Small intestine (tissue), 16 donors: ENCODE results near the gene RLN3. TPM values are rescaled to one million over a fixed set of nuclear protein-coding genes. Genes with fewer than 3 reads are reported as not detected.

Experiments
- DNase-seq, 2 donors: peaks; one replicate each; pipeline versions ENCODE4 v3.0.0 to v3.0.0-alpha.2; 2013
- FAIRE-seq: peaks from 2 replicates; lab custom pipeline; 2012; peaks lifted over from hg19 to GRCh38; lab: Jason Lieb, UNC
- H3K27ac ChIP-seq, 3 donors: one replicate each; pipeline ENCODE4 v1.5.1; 2013; ENCODE audit warnings: low read length in 2 of 3, mild to moderate bottlenecking in 2 of 3, control low read depth in 1 of 3, inconsistent platforms in 1 of 3, low read depth in 1 of 3, moderate library complexity in 1 of 3
- H3K27me3 ChIP-seq, 3 donors: one replicate each; pipeline ENCODE4 v1.6.1; 2013; ENCODE audit warnings: low read length in 3 of 3, inconsistent platforms in 1 of 3; ENCODE audit not compliant: control insufficient read depth in 3 of 3, insufficient read depth in 3 of 3
- H3K36me3 ChIP-seq, 3 donors: one replicate each; pipeline ENCODE4 v1.6.1; 2013; ENCODE audit warnings: low read length in 3 of 3, inconsistent platforms in 1 of 3, low read depth in 1 of 3, mild to moderate bottlenecking in 1 of 3, moderate library complexity in 1 of 3; ENCODE audit not compliant: control insufficient read depth in 3 of 3, insufficient read depth in 2 of 3
- H3K4me1 ChIP-seq, 3 donors: one replicate each; pipeline ENCODE4 v1.6.1; 2013; ENCODE audit warnings: low read length in 2 of 3, inconsistent platforms in 1 of 3, low read depth in 1 of 3, mild to moderate bottlenecking in 1 of 3, moderate library complexity in 1 of 3; ENCODE audit not compliant: control insufficient read depth in 3 of 3, insufficient read depth in 2 of 3
- H3K4me3 ChIP-seq, 3 donors: one replicate each; pipeline ENCODE4 v1.5.1; 2013; ENCODE audit warnings: low read length in 3 of 3, control low read depth in 1 of 3, inconsistent platforms in 1 of 3, low read depth in 1 of 3, mild to moderate bottlenecking in 1 of 3, moderate library complexity in 1 of 3
- H3K9me3 ChIP-seq, 2 donors: one replicate each; pipeline ENCODE4 v1.6.1; 2013; ENCODE audit warnings: low read depth in 1 of 2, low read length in 1 of 2; ENCODE audit not compliant: control insufficient read depth in 2 of 2, insufficient read depth in 1 of 2
- WGBS, 3 donors: extraction: QIAGEN DNeasy Blood & Tissue Kit; methylation state at CpG; one replicate each; pipeline ENCODE4 v1.1.7; 2013; 5-methylcytosine and 5-hydroxymethylcytosine counted together
- long read RNA-seq, 10 donors: transcript quantifications; one replicate each; lab custom pipeline, GENCODE V29; 2026
- polyA plus RNA-seq, 4 donors: library from polyadenylated mRNA; stranded (reverse) in 3 of 4; unstranded in 1 of 4; fragments of 200-250 nt in 3 of 4; fragments of 120-200 nt in 1 of 4; gene quantifications; one replicate each; pipeline versions ENCODE4 v1.2.1 to v1.2.3, GENCODE V29; 2013
- donor health status: healthy with polysubstance abuse.
- donor health status: control.
- donor health status: control.
- donor health status: Bipolar disorder and iron deficiency.
- donor health status: healthy.

Gene RLN3, protein sequence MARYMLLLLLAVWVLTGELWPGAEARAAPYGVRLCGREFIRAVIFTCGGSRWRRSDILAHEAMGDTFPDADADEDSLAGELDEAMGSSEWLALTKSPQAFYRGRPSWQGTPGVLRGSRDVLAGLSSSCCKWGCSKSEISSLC
- polyA plus RNA-seq = under 1 TPM in 1 of 4 donors, not detected in 3; 0.68 TPM
- long read RNA-seq, donor 1 = 0 reads
- long read RNA-seq, donor 2 = 0 reads
- long read RNA-seq, donor 3 = 0 reads
- long read RNA-seq, donor 4 = 0 reads
- long read RNA-seq, donor 5 = 0 reads
- long read RNA-seq, donor 6 = 0 reads
- long read RNA-seq, donor 7 = 0 reads
- long read RNA-seq, donor 8 = 0 reads
- long read RNA-seq, donor 9 = 0 reads
- long read RNA-seq, donor 10 = 0 reads

GRCh38 chr19:14027856-14028450, at the start of gene RLN3:
TSS of gene RLN3 (plus strand) at chr19:14028148. CDS start at chr19:14028205, 57 bp downstream.
- DNase-seq = no peak
- no peak within 1 kb of the TSS for H3K27ac ChIP-seq
- H3K4me3 ChIP-seq = no peak within 1 kb of the TSS
- H3K9me3 ChIP-seq = no peaks in the 10 kb centered on the region
- peaks cover 0 to 10% (median 0%) of the 10 kb centered on the region in 3 donors for H3K4me1 ChIP-seq
- no peaks in the 10 kb centered on the region for H3K36me3 ChIP-seq
- WGBS, 3 donors = 71 to 77% (median 76%) methylated on average over 24 of the region's 24 CpGs
- FAIRE-seq = no peak
- peaks cover 0 to 13% (median 0%) of the 10 kb centered on the region in 3 donors for H3K27me3 ChIP-seq

GRCh38 chr19:13978351-13979243, 49.4 kb upstream of the RLN3 start:
- Histone ChIP-seq H3K36me3 (peaks cover 2 to 70% (median 6%) of the 10 kb centered on the region in 3 donors), H3K27ac (peak overlapping the region; percentile 8 to 68 (median 64)), H3K9me3 (no peaks in the 10 kb centered on the region), H3K27me3 (no peaks in the 10 kb centered on the region), H3K4me3 (peak overlapping the region in 2 of 3 donors; percentile 43 to 51), H3K4me1 (peaks cover 0 to 26% (median 0%) of the 10 kb centered on the region in 3 donors)
- DNase-seq (peak; percentile 45 to 96), FAIRE-seq (no peak)
- 7 to 16% (median 12%) methylated on average over 30 to 74 of the region's 74 CpGs for WGBS, 3 donors

DNA sequence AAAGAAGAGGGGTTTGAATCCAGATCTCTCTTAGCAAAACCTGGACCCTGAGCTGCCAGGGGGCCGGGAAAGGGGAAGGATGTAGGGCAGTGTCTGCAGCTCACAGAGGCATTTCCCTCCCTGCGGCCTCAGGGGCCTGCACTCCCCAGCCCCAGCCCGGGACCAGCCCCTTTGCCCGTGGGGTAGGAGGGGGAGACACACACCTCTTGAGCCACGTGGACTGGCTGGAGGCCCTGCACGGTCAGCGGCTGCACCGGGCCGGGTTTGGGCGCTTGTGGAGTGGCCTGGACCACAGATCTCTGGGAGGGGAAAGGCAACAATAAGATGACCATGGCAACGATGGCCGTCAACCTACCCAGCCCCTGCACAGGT, 48.7 kb upstream of the RLN3 start:
- peak overlapping the region in 2 of 3 donors; percentile 43 to 51 for H3K4me3 ChIP-seq
- H3K4me1 ChIP-seq = peaks cover 0 to 25% (median 0%) of the 10 kb centered on the region in 3 donors
- peak overlapping the region in 2 of 3 donors; percentile 8 to 68 for H3K27ac ChIP-seq
- no peaks in the 10 kb centered on the region for H3K27me3 ChIP-seq
- FAIRE-seq (no peak), DNase-seq (peak in 1 of 2 donors; percentile 72)
- no peaks in the 10 kb centered on the region for H3K9me3 ChIP-seq
- peaks cover 2 to 69% (median 6%) of the 10 kb centered on the region in 3 donors for H3K36me3 ChIP-seq
- 23 to 39% (median 31%) methylated on average over 10 to 12 of the region's 12 CpGs for whole genome bisulfite sequencing, 3 donors

DNA sequence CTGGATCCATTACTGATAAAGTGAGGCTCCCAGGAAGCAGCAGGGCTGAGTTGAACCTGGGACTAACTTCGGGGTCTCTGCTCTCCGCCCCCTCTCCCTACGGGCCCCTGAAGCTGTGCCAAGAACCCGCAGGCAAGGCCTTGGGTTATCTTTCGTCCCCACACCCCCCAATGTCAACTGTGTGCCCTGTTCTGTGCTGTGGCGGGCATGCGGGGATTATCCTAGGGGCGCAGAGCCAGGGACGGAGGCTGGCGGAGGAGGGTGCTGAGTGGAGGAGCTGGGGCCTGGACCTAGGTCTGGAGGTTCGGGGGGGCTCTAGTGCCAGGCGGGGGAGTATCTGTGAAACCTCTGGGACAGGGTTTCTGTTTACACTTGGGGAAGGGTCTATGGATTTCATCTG, 48.3 kb upstream of the RLN3 start:
- 61 to 79% (median 76%) methylated on average over 9 to 12 of the region's 12 CpGs for WGBS, 3 donors
- Histone ChIP-seq H3K36me3 (peaks cover 2 to 72% (median 6%) of the 10 kb centered on the region in 3 donors), H3K27ac (peak overlapping the region in 1 of 3 donors; percentile 68), H3K27me3 (no peaks in the 10 kb centered on the region), H3K9me3 (no peaks in the 10 kb centered on the region), H3K4me1 (peaks cover 0 to 21% (median 0%) of the 10 kb centered on the region in 3 donors), H3K4me3 (no peak overlapping the region)
- DNase-seq (no peak), FAIRE-seq (no peak)

- H3K27ac ChIP-seq = no peak overlapping the region
- peaks cover 2 to 75% (median 6%) of the 10 kb centered on the region in 3 donors for H3K36me3 ChIP-seq
- peaks cover 0 to 22% (median 0%) of the 10 kb centered on the region in 3 donors for H3K4me1 ChIP-seq
- no peaks in the 10 kb centered on the region for H3K9me3 ChIP-seq
- no peak overlapping the region for H3K4me3 ChIP-seq
- DNase-seq (no peak), FAIRE-seq (no peak)
- H3K27me3 ChIP-seq = no peaks in the 10 kb centered on the region
- WGBS, 3 donors = 93 to 95% (median 94%) methylated on average over 12 to 15 of the region's 15 CpGs
Measured at GRCh38 chr19:13980340-13980739, 47.6 kb upstream of the RLN3 start.

- Histone ChIP-seq H3K36me3 (peaks cover 2 to 75% (median 2%) of the 10 kb centered on the region in 3 donors), H3K9me3 (no peaks in the 10 kb centered on the region), H3K27ac (no peak overlapping the region), H3K27me3 (no peaks in the 10 kb centered on the region), H3K4me1 (peaks cover 0 to 28% (median 0%) of the 10 kb centered on the region in 3 donors), H3K4me3 (no peak overlapping the region)
- DNase-seq = no peak
- 91 to 97% (median 93%) methylated on average over 5 of the region's 5 CpGs for WGBS, 3 donors
- no peak for FAIRE-seq
Measured at GRCh38 chr19:13981021-13981420, 46.9 kb upstream of the RLN3 start.

DNA sequence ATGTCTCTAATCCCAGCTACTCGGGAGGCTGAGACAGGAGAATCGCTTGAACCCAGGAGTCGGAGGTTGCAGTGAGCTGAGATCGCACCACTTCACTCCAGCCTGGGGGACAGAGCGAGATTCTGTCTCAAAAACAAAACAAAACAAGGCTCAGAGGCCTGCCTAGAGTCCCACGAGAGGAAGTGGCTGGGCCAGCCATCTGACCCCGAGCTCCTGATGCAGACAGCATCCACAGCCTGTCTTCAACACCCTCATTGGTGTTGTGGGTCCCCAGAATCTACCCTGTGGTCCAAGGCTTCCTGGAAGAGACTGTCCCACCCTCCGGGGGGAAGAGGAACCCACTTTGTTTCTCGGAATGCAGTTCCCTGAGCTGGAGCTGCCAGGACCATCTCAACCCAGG, 46.5 kb upstream of the RLN3 start:
- Histone ChIP-seq H3K27me3 (no peaks in the 10 kb centered on the region), H3K36me3 (peaks cover 0 to 75% (median 2%) of the 10 kb centered on the region in 3 donors), H3K4me1 (peaks cover 0 to 33% (median 0%) of the 10 kb centered on the region in 3 donors), H3K9me3 (no peaks in the 10 kb centered on the region), H3K4me3 (no peak overlapping the region), H3K27ac (peak overlapping the region in 1 of 3 donors; percentile 8)
- FAIRE-seq (no peak), DNase-seq (no peak)
- 79 to 88% (median 81%) methylated on average over 9 of the region's 9 CpGs for WGBS, 3 donors
